ENCODE measurements around the gene TRPT1. TPM values are rescaled to one million over a fixed set of nuclear protein-coding genes. Genes with fewer than 3 reads are reported as not detected.

The TRPT1 gene
- total and polyA plus RNA-seq, 9 of the 15 experiments (the other 6 are each of a cell fraction or from before 2014, with no cell fraction given) = 4.6 to 41.7 (median 23.1) TPM

DNA sequence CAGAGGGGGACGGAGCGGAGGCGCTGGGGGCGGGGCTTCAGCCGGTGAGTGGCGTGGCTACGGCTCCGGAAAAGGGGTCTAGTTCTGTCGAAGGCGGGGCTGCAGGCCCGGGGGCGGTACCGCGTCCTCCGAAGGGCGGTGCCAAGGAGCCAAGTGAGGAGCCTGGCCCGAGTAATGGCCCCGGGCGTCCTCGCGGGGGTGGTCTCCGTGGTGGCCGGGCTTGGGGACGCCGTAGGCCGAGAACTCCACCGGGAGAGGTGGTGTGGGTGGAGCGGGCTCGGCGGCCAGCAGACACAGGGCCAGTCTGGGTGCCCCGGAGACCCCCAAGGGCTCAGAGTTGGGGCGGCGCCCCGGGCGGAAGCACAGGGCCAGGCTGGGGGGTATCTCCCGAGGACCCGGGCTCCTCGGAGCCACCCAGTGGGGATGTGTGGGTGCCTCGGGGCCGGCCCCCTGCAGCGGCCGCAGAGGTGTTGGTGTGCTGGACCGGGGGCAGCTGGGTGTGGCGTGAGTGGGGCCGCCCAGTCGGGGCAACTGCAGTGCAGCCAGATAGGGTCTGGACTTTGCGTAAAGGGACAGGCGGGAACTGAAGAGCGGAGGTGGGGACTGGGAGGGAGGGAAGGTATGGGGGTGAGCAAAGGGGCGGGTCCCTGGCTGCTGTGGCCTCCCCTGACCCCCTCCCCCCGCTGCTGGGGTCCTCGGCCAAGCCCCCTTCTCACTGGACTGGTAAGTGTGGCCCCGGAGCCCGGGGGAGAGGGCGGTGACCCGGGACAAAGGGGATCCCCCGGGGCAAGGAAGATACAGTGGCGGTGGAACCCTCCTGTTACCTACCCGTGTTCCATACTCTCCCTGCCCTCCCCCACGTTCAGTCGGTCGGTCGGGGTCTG lies 15.7 kb upstream of the TRPT1 start (continued):
- TF ChIP-seq ZBTB5 (IDR thresholded peaks at IDR 0.05) = no peak
- no peak for TF ChIP-seq BMI1 (IDR thresholded peaks at IDR 0.05; ENCODE audit: low read length)
- TF ChIP-seq ZFPM2 (CRISPR knock-in tag; IDR thresholded peaks at IDR 0.05) = no peak
- TF ChIP-seq ZNF76 (CRISPR knock-in tag; IDR thresholded peaks at IDR 0.05; ENCODE audit: borderline replicate concordance) = no peak
- no peak for TF ChIP-seq BRD4 (IDR thresholded peaks at IDR 0.05)
- TF ChIP-seq, protein P1, sequence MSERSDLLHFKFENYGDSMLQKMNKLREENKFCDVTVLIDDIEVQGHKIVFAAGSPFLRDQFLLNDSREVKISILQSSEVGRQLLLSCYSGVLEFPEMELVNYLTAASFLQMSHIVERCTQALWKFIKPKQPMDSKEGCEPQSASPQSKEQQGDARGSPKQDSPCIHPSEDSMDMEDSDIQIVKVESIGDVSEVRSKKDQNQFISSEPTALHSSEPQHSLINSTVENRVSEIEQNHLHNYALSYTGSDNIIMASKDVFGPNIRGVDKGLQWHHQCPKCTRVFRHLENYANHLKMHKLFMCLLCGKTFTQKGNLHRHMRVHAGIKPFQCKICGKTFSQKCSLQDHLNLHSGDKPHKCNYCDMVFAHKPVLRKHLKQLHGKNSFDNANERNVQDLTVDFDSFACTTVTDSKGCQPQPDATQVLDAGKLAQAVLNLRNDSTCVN (CRISPR knock-in tag; IDR thresholded peaks at IDR 0.05) = no peak
- peak; percentile 61 for TF ChIP-seq RBFOX2 (IDR thresholded peaks at IDR 0.05; ENCODE audit: low read depth, low read length)
- no peak for TF ChIP-seq ZNF444 (CRISPR knock-in tag; IDR thresholded peaks at IDR 0.05)
- TF ChIP-seq SMARCA5 (IDR thresholded peaks at IDR 0.05) = no peak
- TF ChIP-seq EGR1 (conservative IDR thresholded peaks at IDR 0.05) = peak; percentile 84
- peak; percentile 72 for TF ChIP-seq TAF1 (IDR thresholded peaks at IDR 0.05; ENCODE audit: control insufficient read depth, extremely low read depth, insufficient read depth, low read length, severe bottlenecking)
- TF ChIP-seq TAF7 (tag; IDR thresholded peaks at IDR 0.05) = peak; percentile 30; the same call in 1 of the 2 replicates
- TF ChIP-seq, protein P2, sequence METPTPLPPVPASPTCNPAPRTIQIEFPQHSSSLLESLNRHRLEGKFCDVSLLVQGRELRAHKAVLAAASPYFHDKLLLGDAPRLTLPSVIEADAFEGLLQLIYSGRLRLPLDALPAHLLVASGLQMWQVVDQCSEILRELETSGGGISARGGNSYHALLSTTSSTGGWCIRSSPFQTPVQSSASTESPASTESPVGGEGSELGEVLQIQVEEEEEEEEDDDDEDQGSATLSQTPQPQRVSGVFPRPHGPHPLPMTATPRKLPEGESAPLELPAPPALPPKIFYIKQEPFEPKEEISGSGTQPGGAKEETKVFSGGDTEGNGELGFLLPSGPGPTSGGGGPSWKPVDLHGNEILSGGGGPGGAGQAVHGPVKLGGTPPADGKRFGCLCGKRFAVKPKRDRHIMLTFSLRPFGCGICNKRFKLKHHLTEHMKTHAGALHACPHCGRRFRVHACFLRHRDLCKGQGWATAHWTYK (CRISPR knock-in tag; IDR thresholded peaks at IDR 0.05) = no peak; the same call in 1 of the 2 replicates
- TF ChIP-seq FOXK2 (conservative IDR thresholded peaks at IDR 0.05 in 1 of 2, IDR thresholded peaks at IDR 0.05 in 1 of 2; ENCODE audit: low read depth in 2 of 2) = no peak
- no peak for TF ChIP-seq ZNF324 (CRISPR knock-in tag; IDR thresholded peaks at IDR 0.05)
- no peak for TF ChIP-seq EZH2 (IDR thresholded peaks at IDR 0.05; ENCODE audit: borderline replicate concordance, low read depth, low read length)
- TF ChIP-seq ZNF212 (CRISPR knock-in tag; IDR thresholded peaks at IDR 0.05) = no peak
- no peak for TF ChIP-seq ZNF445 (CRISPR knock-in tag; IDR thresholded peaks at IDR 0.05; ENCODE audit: low read depth)
- TF ChIP-seq, protein P3, sequence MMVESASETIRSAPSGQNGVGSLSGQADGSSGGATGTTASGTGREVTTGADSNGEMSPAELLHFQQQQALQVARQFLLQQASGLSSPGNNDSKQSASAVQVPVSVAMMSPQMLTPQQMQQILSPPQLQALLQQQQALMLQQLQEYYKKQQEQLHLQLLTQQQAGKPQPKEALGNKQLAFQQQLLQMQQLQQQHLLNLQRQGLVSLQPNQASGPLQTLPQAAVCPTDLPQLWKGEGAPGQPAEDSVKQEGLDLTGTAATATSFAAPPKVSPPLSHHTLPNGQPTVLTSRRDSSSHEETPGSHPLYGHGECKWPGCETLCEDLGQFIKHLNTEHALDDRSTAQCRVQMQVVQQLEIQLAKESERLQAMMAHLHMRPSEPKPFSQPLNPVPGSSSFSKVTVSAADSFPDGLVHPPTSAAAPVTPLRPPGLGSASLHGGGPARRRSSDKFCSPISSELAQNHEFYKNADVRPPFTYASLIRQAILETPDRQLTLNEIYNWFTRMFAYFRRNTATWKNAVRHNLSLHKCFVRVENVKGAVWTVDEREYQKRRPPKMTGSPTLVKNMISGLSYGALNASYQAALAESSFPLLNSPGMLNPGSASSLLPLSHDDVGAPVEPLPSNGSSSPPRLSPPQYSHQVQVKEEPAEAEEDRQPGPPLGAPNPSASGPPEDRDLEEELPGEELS (CRISPR knock-in tag; IDR thresholded peaks at IDR 0.05; ENCODE audit: borderline replicate concordance) = no peak
- no peak for TF ChIP-seq ZNF41 (CRISPR knock-in tag; conservative IDR thresholded peaks at IDR 0.05)
- TF ChIP-seq CBFA2T2 (conservative IDR thresholded peaks at IDR 0.05) = no peak
